ENCODE results near the gene FIGN.

Gene FIGN

GRCh38 chr2:163611557-163611906, 124.3 kb downstream of the FIGN start:
- DNase-seq (ENCODE audit: low spot score): no peak

- no peak for DNase-seq (ENCODE audit: low spot score)
Observed at GRCh38 chr2:163610817-163611556, 124.8 kb downstream of the FIGN start.

GRCh38 chr2:163607630-163608029, 128.2 kb downstream of the FIGN start:
- no peak for DNase-seq (ENCODE audit: low spot score)

GRCh38 chr2:163606878-163607277, 128.9 kb downstream of the FIGN start:
- DNase-seq (ENCODE audit: low spot score): no peak

GRCh38 chr2:163605779-163606178, 130.0 kb downstream of the FIGN start:
- no peak for DNase-seq (ENCODE audit: low spot score)

DNA sequence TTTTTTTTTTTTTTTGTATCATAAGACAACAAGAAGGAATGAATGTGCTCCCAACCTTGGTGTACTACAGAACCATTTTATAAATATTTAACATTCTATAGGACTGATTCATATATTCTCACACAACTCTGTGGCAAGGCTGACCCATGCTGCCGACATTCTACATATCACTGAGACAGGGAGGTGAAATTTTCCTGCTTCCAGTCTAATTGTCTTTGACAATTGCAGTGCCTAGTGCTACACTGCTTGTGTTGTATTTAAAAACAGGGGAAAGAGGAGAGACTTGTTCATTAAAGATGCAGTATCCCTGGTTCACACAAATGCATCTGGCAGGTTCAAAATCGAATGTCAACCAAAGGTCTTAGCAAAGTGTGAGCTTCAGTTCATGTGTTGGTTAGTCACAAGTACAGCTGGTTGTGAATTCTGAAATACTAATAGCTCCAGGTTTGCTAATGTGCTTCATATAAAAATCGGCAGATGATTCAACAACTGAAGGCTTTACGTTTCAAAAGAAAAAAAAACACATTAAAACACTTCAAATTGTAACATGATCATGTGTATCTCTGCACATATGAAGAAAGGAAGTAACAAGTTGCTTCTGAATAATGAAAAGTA, 130.8 kb downstream of the FIGN start:
- DNase-seq (ENCODE audit: low spot score): no peak

- no peak for DNase-seq (ENCODE audit: low spot score)
Observed at GRCh38 chr2:163602196-163602595, 133.6 kb downstream of the FIGN start.

DNA sequence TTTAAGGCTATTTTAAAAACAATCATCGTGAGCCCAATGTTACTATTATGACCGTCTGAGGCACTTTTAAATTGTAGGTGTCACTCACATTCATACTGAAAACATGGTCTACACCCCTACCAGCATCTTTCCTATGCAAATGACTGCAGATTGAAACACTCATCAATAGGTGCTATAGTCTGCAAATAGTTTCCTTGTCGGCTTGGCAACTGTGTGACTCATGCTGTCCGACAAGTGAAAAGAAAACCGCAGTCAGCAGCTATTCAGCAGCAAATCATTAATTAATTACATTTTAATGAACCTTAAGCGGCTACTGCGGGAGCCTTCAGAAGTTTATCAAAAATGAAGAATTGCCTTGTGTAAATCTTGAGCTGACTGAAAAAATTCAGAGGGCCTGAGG, 134.4 kb downstream of the FIGN start:
- DNase-seq (ENCODE audit: low spot score): no peak

DNA sequence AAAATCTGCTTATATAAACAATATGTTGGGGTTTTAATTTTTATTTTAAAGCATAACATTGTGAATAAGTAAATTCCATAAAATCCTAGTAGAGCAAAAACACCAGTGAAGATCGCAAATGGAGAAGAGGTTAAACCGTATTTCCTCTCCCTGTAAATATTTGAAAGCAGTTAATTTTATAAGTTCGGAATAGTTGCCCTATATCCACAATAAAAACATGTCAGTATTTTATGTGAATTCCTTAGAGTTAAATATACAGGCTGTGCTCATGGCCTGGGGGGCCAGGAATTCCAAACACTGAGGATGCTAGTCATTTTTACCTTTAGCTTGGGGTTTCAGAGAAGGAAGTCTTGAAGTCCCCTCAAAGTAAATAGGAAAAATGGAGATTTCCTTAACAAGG, 135.0 kb downstream of the FIGN start:
- DNase-seq (ENCODE audit: low spot score): no peak

DNA sequence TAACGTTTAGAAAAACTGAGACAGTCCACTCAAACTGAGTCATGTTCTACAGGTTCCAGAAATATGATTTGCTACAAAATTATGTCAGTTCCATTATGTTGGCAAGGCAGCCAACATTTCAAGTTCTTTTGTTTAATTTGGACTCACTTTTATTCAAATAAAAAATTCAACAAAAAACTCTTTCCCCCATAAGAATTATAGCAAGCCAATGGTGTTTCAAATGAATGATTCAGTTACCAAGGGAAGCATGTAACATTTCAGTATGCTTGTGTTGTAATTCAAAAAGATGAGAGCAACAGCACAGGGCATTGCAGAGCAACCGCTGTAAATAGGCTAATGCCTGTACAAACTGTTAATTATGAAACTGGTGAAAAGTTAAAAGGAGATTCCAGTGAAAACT, 140.8 kb downstream of the FIGN start:
- no peak for DNase-seq (ENCODE audit: low spot score)

DNA sequence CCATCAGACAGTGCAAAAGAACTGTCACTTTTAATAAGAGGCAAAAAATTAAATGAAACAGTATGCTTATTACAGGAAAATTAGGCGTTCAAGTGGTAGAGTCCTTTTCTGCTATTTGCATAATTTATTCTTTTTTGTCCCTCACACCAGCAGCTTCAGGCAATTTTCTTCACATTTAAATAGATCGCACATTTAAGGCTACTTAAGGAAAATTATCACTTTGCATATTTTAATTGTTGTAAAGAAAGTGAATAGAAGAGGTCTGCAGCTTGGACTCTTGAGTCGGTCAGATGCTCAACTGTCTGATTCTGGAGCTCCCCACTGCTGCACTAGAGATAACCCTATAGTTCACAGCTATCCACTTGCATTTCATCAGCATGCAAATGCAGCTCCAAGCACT, 141.3 kb downstream of the FIGN start:
- DNase-seq (ENCODE audit: low spot score): no peak

DNA sequence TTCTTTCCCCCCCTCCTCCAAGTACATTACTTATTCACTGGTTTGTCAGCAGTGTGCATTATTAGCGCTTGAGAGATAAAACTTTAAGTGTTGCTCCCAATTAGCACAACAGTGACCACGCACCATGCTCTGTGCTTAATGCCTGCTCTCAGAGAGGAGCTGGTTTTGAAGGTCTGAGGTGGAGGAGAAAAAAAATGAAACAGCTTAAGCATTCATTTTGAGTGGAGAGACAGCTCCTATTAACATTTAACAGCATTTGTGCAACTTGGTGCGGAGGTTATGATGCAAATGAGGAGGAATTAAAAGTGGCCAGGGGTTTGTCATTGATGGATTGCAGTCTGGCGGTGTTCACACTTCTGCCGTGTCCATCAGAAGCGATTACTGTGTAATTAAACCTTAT, 141.8 kb downstream of the FIGN start:
- no peak for DNase-seq (ENCODE audit: low spot score)

DNA sequence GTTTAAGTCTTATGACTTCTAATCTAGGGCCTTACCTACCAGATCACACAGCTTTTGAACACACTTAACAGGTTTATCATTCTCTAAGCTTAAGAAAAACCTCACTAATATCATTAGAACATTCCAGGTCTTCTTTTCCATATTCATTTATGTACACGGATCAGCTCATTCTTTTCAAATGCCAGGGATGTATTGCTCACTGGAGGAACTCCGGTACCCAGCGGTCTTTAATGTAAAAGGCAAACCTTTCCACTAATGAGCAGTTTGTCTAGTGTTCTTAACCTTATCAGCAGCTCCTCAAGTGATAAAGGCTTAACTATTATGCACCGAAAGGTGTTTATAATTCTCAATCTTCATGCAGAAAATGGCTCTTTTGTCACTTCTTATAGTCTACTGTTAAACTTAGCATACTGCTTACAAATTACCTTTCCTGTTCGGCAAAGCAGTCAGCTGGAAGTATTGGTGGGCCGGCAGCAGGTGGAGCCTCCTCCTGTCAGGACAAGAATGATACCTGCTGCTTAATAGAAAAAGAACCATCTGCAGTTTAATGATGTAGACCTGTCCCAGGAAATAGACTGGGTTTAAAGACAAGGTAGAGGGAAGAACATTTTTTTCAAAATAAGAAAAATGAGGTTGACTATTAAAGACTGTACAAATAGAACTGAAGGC, 142.7 kb downstream of the FIGN start:
- no peak for DNase-seq (ENCODE audit: low spot score)

GRCh38 chr2:163591461-163591860, 144.3 kb downstream of the FIGN start:
- DNase-seq (ENCODE audit: low spot score): no peak

DNA sequence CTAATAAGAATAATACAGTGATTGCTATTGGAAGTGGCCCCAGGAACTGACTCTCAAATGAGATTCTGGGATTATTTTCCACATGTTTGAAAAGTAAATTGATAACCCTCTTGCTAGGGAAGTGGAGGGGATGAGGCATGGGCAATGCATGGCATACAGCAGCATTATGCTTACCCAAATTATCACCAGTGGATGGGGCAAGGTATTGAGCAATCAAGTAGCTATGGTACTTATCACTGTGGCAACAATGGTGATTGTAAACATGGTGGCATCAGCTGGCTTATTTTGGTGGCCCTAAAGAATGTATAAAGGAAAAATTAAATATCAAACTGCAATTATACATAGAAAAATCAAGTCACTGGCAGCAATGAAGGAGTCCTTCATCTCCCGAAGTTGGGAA, 155.1 kb downstream of the FIGN start:
- DNase-seq (ENCODE audit: low spot score): no peak

- DNase-seq (ENCODE audit: low spot score): no peak
Observed at GRCh38 chr2:163574309-163574708, 161.5 kb downstream of the FIGN start.

DNA sequence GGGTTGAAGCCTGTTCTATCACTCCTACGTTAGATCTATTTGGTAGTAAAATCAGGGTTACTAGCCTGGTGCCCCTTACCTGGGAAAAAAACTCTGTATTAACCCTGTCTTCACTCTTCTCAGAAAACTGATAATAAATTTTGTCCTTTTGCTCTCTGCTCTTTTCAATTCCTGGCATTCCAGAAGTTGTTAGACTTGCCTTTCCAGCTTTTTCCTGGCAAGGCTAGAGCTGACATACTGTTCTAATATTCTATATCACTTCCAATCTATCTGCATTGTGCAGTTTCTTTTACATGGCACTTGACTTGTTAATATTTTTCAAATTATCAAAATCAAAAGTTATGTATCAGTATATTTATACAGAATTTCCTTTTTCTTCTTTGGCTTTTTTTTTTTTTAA, 162.2 kb downstream of the FIGN start:
- DNase-seq (ENCODE audit: low spot score): no peak

GRCh38 chr2:163572850-163573249, 163.0 kb downstream of the FIGN start:
- DNase-seq (ENCODE audit: low spot score): no peak

DNA sequence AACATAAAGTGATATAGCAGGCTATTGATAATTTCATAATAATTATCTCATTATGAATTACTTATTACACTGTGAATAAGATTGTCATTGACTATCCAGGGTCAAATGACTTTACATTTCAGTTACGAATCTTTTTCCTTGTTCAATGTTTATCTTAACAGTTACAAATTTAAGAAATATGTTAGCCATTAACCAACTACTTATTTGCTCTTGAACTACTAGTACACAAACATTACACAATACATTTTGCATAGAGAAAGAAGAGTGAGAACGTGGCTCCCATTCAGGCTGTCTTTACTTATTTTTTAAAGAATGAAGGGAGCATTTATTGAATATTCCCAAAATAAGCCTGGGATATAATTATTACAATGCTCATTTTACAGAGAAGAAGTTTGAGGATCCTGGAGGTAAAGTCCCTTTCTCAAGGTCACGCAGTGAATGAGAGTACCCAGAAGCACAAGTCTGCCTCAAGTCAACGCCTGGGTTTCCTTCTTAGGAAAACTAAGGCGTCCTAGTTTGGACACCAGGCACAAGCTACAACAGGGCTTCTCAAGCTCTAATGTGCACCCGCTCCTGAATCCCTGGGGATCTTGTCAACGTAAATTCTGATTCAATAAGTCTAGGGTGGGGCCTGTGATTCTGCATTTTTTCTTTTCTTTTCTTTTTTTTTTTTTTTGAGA, 164.2 kb downstream of the FIGN start:
- no peak for DNase-seq (ENCODE audit: low spot score)

DNA sequence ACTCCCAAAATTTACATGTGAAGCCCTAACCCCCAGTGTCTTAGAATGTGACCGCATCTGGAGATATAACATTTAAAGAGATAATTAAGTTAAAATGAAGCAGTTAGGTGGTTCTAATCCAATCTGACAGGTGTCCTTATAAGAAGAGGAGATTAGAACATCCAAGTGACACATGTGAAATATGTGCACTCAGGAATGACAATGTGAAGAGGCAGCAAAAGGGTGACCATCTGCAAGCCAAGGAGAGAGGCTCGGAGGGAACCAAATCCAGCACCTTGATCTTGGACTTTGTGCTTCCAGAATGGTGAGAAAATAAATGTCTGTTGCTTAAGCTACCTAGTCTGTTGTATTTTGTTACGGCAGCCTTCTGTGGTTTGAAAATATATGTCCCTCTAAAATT, 165.4 kb downstream of the FIGN start:
- no peak for DNase-seq (ENCODE audit: low spot score)

DNA sequence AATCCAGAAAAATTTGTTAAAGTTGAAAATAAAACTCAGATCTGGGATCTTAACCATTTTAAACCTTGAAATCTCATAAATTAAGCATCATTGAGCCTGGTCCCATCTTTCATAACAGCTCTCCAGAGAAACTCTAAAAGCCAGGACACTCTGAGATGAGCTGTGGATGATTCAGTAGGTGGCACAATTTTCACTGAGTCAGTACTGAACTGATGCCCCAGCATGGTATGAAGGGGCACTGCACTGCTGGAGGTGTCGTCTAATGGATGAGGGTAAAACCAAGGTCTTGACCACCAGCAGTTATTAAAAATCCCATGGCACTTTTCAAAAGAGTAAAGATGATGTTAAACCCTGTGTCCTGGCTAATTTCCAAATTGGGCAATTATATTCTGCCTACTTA, 170.6 kb downstream of the FIGN start:
- no peak for DNase-seq (ENCODE audit: low spot score)

DNA sequence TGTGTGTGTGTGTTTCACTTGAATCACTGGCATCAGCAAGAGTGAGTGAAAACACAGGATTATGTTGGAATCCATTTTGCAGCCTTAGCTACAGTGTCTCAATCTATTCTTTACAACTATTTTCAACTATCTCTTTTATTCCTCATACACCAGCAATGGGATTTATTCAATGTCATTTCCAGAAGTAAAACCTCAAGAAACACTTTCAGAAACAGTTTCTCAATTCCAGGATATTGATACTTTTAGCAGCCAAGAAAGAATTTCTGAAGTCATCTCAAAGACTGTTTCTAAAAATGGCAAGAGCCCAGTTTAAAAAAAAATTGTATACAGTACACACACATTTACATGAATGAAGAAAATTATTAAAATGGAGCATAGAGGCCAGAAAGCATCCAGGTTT, 171.6 kb downstream of the FIGN start:
- DNase-seq (ENCODE audit: low spot score): no peak

DNA sequence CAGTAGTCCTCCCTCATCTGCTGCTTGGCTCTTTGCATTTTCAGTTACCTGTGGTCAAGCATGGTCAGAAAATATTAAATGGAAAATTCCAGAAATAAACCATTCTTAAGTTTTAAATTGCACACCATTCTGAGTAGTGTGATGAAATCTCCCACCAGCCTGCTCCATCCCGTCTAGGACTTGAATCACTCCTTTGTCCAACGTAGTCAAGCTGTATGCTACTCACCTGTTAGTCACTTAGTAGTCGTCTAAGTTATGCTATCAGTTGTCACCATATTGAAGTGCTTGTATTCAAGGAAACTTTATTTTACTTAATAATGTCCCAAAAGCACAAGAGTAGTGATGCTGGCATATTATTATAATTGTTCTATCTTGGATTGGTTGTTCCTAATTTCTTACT, 172.5 kb downstream of the FIGN start:
- DNase-seq (ENCODE audit: low spot score): no peak

Data from left forelimb (tissue), 1 donor.